Stimulated activated CD8-positive, alpha-beta memory T cell treated with anti-CD3 and anti-CD28 coated beads, Interleukin-2, amount 100 ng/mL, for 1 hour (primary cell): ENCODE measurements around the gene MARCHF9.
"Not testable (repeated sequence)": the region's sequence is repeated elsewhere in the genome, so short reads cannot be mapped to it uniquely, and the experiment has no call there.

ENCODE experiments used
- DNase-seq, 2 donors: peaks; one replicate each; pipeline ENCODE4 v3.0.0-alpha.2; 2020; ENCODE audit warnings: low read depth in 2 of 2

MARCHF9 gene, protein sequence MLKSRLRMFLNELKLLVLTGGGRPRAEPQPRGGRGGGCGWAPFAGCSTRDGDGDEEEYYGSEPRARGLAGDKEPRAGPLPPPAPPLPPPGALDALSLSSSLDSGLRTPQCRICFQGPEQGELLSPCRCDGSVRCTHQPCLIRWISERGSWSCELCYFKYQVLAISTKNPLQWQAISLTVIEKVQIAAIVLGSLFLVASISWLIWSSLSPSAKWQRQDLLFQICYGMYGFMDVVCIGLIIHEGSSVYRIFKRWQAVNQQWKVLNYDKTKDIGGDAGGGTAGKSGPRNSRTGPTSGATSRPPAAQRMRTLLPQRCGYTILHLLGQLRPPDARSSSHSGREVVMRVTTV

DNA sequence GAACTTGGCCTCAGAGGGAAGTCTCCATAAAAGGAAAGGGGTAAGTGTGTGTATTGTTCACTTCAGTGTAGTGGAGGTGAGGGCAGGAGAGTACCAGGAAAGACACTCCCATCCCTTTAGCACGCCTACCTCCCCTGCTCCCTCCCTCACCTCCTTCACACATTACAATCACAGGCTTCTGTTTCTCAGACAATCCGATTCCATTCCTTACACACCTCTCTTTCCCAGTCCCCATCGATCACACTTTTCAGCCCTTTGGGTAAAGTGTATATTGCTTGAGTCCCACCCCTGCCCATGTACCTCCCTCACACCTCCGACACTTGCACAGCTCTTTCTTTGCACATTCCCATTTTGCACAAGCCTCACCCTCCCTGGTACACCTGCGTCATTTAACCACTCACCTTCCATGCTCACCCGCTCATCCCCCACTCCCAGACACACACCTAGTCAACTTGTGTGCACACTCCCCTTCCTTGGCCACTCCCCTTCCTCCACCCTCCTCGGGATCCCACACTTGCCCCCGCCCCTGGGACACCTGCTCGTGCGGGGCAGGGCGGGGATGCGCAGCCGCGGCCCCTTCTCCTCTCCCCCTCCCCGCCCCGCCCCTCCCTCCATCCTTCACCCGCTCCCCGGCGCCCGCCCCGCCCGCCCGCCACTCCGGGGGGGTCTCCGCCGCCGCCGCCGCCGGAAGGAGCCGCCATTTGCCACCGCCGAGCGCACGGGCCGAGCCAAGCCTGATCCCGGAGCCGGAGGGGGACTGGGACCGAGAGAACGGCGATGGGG is at the start of gene MARCHF9:
Gene MARCHF9, plus strand, starts transcription at position 693 of the 783 bp plus-strand sequence. CDS start 426 bp downstream, outside the sequence.
- DNase-seq, result peak; percentile 49 to 72

DNA sequence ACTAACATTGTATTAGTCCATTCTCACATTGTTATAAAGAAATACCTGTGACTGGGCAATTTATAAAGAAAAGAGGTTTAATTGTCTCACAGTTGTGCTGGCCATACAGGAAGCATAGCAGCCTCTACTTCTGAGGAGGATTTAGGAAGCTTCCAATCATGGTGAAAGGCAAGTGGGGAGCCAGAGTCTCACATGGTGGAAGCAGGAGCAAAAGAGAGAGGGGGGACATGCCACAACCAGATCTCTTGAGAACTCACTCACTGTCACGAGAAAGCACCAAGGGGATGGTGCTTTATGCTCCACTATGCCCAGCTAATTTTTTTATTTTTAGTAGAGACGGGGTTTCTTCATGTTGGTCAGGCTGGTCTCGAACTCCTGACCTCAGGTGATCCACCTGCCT is 47.7 kb upstream of the MARCHF9 start:
- no peak for DNase-seq

DNA sequence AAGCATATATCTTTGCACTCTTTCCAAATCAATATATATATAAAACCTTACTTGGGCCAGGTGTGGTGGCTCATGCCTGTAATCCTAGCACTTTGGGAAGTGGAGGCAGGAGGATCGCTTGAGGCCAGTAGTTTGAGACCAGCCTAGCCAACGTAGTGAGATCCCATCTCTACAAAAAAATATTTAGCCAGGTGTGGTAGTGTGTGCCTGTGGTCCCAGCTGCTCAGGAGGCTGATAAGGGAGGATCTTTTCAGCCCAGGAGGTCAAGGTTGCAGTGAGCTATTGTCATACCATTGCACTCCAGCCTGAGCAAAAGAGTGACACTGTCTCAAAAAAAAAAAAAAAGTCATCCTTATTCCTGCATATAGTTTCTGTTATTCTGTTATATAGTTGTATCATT is 46.6 kb upstream of the MARCHF9 start:
- no peak for DNase-seq

DNA sequence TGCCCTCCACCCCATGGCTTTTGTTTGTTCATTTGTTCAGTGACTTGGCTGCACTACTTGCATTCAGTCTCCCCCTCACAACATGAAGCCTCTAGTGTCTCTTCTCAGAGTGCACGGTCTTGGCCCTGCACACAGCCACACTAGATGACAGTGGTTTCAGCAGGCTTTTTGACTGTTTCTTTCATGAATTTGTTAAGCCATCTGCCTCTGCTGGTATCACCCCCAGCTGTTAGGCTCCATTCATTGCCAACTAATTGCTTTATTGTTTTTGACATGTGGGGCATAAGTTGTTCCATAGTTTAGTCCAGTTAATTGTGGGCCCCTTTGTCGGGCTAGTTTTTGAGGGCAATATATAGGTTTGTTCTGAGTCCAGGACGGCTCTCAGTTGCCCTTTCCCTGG is 42.2 kb upstream of the MARCHF9 start:
- DNase-seq, result no peak

DNA sequence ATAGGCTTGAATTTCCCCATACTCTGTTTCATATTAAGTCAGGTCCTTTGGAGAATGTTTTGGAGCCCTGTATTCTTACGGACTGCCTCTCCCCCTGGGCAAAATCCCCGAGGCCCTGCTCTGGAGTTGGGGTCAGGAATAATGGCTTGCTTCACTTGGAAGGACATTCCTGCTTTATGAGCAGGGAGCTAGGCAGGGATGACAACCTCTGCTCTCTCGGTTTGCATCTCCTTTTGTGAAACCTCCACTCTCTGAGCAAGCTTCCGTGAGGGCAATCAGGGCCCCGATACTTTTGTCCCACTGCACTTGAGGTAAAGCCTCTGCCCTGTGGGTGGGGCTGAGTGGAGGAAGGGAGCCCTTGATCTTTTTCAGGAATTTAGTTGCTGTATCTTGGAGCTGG is 41.7 kb upstream of the MARCHF9 start:
- DNase-seq, result no peak

DNA sequence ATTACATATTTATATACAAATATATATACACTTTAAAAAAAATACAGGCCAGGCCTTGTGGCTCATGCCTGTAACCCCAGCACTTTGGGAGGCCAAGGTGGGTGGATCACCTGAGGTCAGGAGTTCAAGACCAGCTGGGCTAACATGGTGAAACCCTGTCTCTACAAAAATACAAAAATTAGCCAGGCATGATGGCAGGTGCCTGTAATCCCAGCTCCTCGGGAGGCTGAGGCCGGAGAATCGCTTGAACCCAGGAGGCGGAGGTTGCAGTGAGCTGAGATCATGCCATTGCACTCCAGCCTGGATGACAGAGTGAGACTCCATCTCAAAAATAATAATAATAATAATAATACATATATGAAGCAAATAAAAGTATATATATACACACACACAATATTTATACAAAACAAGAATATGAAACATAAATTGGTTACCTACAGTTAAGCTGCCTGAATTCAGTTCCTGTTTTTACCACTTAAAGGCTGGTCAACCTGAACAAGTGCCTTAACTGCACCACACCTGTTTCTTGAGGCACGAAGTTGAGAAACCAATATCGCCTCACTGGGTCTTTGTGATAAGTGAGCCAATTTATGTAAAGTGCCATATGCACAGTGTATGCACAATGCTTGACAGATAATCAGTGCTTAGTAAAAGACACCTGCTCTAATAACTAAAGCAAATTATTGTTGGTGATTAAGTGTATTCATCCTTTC is 39.7 kb upstream of the MARCHF9 start:
- DNase-seq, result not testable (repeated sequence)

DNA sequence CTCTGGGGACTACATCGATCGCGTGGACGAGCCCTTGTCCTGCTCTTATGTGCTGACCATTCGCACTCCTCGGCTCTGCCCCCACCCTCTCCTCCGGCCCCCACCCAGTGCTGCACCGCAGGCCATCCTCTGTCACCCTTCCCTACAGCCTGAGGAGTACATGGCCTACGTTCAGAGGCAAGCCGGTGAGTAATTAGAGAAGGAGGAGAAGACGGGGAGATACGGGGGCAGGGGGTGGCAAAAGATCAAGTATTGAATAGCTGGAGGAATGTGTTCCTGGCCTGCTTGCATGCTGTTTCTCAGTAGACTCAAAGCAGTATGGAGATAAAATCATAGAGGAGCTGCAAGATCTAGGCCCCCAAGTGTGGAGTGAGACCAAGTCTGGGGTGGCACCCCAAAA is 39.1 kb upstream of the MARCHF9 start:
- DNase-seq, result no peak

DNA sequence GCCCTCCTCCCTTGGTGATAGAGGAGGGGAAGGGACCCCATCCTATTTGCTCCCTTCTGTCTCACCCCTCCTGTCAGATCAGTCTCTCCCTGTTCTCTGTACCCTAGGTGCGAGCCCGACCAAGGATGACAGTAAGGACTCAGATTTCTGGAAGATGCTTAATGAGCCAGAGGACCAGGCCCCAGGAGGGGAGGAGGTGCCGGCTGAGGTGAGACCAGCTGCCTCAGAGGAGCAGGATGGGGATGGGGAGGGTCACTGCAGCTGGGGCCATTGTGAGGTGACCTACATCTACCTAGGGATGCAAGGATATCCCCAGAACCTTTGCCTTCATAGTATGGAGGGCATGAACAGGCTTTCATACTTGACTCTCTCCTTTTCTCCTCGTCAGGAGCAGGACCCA is 38.6 kb upstream of the MARCHF9 start:
- no peak for DNase-seq

DNA sequence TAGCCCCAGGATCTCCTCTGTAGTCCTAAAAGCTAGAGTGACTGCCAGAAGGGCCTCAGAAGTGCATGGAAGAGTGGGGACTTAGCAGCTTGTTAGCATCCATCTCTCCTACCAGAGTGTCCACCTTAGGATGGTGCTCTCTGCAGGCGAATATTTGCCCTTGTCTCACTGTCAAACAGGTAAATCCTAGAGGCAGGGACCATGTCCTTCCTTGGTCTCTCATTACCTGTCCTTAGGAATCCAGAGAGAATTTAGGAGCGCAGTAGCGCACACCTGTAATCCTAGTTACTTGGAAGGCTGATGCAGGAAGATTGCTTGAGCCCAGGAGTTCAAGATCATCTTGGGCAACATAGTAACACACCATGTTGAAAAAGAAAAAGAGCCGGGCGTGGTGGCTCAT is 37.8 kb upstream of the MARCHF9 start:
- no peak for DNase-seq

DNA sequence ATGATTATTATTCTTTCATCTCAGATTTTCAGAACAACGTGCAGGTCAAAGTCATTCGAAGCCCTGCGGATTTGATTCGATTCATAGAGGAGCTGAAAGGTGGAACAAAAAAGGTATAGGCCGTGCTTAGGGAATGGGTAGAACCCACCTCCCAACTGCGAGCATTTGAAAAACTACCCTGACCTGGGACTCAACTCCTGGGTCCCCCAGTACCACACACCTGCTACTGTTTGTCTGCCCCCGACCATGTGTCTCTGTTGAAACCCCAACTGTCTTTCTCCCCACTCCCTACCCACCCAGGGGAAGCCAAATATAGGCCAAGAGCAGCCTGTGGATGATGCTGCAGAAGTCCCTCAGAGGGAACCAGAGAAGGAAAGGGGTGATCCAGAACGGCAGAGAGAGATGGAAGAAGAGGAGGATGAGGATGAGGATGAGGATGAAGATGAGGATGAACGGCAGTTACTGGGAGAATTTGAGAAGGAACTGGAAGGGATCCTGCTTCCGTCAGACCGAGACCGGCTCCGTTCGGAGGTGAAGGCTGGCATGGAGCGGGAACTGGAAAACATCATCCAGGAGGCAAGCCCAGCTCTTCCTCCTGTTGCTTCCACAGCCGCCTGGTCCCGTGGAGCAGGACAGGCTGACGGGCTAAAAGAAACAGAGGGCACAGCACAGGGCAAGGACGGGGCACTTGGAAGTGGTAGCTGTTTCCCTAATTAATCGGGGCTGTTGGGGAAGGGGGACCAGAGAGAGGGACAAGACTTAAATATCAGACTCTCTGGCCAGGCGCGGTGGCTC is 36.9 kb upstream of the MARCHF9 start:
- DNase-seq, result no peak

DNA sequence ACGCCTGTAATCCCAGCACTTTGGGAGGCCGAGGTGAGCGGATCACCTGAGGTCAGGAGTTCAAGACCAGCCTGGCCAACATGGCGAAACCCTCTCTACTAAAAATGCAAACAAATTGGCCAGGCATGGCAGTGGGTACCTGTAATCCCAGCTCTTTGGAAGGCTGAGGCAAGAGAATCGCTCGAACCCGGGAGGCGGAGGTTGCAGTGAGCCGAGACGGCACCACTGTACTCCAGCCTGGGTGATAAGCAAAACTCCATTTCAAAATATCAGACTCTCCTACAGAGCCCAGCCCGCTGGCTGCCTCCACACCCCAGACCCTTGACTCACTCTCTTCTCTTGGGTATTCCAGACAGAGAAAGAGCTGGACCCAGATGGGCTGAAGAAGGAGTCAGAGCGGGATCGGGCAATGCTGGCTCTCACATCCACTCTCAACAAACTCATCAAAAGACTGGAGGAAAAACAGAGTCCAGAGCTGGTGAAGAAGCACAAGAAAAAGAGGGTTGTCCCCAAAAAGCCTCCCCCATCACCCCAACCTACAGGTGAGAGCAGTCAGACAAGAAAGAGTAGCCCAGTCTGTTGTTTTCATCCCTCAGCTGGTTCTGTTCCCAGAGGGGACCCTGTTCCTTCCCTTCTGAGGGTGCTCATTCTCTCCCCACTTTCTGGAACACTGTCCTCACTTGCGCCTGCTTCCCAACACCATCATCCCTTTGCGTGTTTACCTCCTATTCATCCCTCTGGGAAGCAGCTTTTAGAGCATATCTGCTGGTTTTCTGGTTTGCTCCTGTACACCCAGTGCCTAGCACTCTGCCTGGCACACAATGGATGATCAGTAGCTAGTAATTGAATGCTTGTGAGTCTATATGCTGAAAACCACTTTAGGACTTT is 36.0 kb upstream of the MARCHF9 start:
- no peak for DNase-seq

DNA sequence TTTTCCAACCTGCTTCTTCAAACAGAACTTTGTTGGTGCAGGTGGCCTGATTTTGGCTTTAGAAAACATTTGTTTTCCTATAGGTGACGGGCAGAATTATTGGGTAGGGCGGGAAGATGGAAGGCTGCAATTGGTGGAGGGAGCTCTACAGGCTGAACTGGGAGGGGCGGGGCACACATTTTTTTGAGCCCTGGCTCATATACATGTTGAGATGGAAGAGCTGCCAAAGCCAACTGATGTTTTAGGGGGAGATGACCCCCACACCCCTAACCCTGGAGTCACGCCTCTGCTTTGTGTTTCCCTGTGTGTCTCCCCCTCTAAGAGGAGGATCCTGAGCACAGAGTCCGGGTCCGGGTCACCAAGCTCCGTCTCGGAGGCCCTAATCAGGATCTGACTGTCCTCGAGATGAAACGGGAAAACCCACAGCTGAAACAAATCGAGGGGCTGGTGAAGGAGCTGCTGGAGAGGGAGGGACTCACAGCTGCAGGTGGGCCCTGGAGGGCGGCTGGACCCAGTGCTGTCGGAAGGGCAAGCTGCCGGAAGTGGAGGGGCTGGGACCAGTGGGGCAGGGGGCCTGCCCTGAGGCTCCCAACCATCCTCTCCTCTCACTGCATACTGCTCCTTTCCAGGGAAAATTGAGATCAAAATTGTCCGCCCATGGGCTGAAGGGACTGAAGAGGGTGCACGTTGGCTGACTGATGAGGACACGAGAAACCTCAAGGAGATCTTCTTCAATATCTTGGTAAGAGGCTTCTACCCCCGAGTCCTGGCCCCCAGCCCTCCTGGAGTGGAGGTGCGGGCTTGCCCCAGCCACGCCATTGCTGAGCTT is 34.9 kb upstream of the MARCHF9 start:
- DNase-seq, result no peak

DNA sequence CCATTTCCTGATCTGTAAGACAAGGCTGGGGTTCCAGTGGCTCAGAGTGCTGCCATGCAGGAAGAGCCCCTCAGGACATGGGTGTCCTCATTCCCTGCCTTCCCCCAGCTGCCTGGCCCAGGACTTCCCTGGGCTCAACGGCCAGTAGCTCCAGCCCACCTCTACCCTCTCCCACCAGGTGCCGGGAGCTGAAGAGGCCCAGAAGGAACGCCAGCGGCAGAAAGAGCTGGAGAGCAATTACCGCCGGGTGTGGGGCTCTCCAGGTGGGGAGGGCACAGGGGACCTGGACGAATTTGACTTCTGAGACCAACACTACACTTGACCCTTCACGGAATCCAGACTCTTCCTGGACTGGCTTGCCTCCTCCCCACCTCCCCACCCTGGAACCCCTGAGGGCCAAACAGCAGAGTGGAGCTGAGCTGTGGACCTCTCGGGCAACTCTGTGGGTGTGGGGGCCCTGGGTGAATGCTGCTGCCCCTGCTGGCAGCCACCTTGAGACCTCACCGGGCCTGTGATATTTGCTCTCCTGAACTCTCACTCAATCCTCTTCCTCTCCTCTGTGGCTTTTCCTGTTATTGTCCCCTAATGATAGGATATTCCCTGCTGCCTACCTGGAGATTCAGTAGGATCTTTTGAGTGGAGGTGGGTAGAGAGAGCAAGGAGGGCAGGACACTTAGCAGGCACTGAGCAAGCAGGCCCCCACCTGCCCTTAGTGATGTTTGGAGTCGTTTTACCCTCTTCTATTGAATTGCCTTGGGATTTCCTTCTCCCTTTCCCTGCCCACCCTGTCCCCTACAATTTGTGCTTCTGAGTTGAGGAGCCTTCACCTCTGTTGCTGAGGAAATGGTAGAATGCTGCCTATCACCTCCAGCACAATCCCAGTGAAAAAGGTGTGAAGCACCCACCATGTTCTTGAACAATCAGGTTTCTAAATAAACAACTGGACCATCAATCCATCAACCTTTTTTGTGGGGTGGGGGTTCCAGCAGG is 34.0 kb upstream of the MARCHF9 start:
- DNase-seq, result no peak

DNA sequence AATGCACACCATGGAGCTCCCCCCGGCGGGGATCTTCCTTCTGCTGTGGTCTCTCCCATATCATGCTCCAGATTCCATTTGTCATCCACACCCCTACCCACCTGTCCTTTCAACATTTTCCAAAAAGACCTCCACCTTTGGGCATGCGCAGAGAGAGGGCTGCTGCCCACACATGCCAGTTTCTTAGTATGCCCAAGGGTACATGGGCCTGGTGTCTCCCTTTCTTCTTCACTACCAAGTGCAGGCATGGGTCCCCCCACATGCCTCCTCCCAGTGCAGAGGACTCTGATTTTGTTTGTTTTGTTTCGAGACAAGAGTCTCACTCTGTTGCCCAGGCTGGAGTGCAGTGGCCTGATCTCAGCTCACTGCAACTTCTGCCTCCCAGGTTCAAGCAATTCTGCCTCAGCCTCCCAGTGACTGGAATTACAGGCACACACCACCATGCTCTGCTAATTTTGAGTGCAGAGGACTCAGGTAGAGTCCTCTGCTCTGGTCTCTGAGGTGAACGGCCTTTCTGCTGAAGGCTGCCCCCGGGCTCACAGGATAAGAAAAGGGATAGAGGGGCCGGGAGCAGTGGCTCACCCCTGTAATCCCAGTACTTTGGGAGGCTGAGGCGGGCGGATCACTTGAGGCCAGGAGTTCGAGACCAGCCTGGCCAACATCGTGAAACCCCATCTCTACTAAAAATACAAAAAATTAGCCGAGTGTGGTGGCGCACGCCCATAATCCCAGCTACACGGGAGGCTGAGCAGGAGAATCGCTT is 32.9 kb upstream of the MARCHF9 start:
- DNase-seq, result not testable (repeated sequence)

DNA sequence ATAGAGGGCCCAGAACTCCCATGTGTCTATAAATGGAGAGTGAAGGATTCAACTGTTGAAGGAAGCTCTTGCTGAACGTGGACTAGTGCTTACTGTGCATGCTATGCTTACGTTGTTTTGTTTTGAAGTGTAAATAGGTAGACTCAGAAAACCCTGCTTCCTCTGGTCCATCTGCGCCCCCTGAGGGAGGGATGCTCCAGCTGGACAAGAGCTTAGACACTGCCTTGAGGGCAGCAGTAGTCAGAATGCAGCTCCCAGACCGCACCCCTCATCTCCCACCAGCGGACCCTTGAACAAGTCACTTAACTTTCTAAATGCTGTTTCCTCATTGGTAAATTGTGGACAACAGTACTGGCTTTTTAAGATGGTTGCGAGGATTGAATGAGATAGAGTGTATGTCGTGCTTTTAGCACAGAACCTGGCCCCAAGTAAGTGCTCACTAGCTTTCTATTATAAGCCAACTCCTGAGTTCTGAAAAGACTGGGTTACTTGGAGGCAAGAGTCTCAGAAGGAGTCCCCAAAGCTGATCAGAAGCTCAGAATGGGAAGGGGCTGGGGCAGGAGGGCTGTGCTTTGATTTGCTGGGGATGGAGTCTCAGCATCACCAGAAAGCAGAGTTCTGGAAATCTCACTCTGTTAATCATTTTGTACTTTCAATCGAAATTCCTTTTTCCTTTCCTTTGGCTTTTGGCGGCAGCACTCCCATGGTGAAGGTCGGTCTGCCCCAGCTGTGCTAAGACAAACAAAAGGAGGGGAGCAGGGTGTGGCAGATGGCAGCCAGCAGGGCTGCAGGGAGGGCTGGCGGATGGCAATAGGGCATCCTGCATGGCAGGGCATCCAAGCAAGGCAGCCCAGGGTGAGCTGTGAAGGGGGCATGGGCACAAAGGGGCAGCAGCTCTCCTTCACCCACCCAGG is 31.9 kb upstream of the MARCHF9 start:
- DNase-seq, result no peak

DNA sequence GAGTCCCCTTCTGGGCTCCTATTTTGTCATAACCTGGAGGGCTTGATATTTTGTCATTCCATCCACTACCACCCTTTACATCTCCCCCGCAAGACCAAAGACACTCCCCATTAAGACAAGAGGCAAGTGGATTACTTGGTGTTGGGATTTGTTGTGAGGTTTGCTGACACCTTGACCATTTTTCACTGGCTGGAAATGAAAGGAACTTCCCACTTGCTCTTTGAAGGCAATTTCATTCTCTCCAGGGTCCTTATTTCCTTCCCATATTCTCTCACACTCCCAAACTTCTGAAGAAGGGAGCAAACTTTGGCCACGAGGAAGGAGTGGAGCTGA is 31.3 kb upstream of the MARCHF9 start:
- DNase-seq, result no peak
